Hepatocyte (in vitro differentiated cells): Measurements from ENCODE around the gene CCL16.

Experiments used
- EZH2 ChIP-seq: fragments of 200-600 bp; sonication (generic); IDR thresholded peaks from 2 replicates; pipeline ENCODE4 v1.6.1; 2016; ENCODE audit warnings: antibody characterized with exemption, mild to moderate bottlenecking, borderline replicate concordance
- EZH2phosphoT487 ChIP-seq: fragments of 200-600 bp; sonication (generic); IDR thresholded peaks from one replicate; pipeline ENCODE4 v1.6.1; 2018; ENCODE audit warnings: antibody characterized with exemption, mild to moderate bottlenecking, low read depth, moderate library complexity; ENCODE audit not compliant: unreplicated experiment, severe bottlenecking
- TF ChIP-seq, protein P1 (sequence below): fragments of 200-600 bp; sonication (generic); IDR thresholded peaks from 2 replicates; pipeline ENCODE4 v1.5.1; 2016; ENCODE audit warnings: antibody characterized with exemption, mild to moderate bottlenecking; ENCODE audit not compliant: poor library complexity

DNA sequence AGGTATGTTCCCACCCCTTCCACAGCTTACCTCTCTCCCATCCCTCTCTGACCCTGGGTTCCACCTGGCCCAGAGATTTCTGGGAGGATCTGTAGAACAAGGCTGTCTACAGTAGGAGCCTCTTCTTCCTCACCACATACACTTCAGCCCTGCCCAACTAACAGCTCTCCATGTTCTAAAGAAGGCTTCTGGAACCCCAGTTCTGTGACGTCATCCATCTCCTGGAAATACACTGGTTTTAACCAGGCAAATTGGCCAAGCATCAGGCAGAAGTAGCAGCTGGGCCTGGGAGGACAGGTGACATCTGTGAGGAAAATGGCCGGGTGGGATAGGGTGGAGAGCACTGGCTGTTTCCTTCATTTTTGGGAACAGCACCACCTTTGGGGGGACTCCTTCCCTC, 37.8 kb downstream of the CCL16 start, which contains the start of gene LYZL6:
- TF ChIP-seq EZH2 (no peak), EZH2phosphoT487 (no peak)
- TF ChIP-seq, protein P1, sequence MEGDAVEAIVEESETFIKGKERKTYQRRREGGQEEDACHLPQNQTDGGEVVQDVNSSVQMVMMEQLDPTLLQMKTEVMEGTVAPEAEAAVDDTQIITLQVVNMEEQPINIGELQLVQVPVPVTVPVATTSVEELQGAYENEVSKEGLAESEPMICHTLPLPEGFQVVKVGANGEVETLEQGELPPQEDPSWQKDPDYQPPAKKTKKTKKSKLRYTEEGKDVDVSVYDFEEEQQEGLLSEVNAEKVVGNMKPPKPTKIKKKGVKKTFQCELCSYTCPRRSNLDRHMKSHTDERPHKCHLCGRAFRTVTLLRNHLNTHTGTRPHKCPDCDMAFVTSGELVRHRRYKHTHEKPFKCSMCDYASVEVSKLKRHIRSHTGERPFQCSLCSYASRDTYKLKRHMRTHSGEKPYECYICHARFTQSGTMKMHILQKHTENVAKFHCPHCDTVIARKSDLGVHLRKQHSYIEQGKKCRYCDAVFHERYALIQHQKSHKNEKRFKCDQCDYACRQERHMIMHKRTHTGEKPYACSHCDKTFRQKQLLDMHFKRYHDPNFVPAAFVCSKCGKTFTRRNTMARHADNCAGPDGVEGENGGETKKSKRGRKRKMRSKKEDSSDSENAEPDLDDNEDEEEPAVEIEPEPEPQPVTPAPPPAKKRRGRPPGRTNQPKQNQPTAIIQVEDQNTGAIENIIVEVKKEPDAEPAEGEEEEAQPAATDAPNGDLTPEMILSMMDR, result no peak
